ENCODE results near the gene BSG. TPM values are rescaled to one million over a fixed set of nuclear protein-coding genes. Genes with fewer than 3 reads are reported as not detected.
A peak's percentile ranks its signal among the peaks of the same experiment; 100 is the strongest.

Gene BSG
- total RNA-seq, 1 donor from 2014 or later: 816 TPM

GRCh38 chr19:532561-533363 is 39.6 kb upstream of the BSG start:
- no peaks in the 10 kb centered on the region for H3K36me3 Mint-ChIP-seq (ENCODE audit: unreplicated experiment)
- no peak for DNase-seq (ENCODE audit: extremely low spot score, unreplicated experiment)
- H3K27me3 Mint-ChIP-seq (ENCODE audit: unreplicated experiment): no peaks in the 10 kb centered on the region
- peak; percentile 62 for TF ChIP-seq CTCF (IDR thresholded peaks at IDR 0.05)
- peaks cover 22% of the 10 kb centered on the region for H3K4me1 Mint-ChIP-seq (ENCODE audit: unreplicated experiment)
- H3K9me3 Mint-ChIP-seq (ENCODE audit: unreplicated experiment): no peaks in the 10 kb centered on the region
- H3K27ac Mint-ChIP-seq (ENCODE audit: unreplicated experiment): peak overlapping the region; percentile 97
- peak overlapping the region; percentile 88 for H3K4me3 Mint-ChIP-seq (ENCODE audit: unreplicated experiment)

- Mint-ChIP-seq H3K36me3 (ENCODE audit: unreplicated experiment) (peaks cover 4% of the 10 kb centered on the region), H3K27ac (ENCODE audit: unreplicated experiment) (peak overlapping the region; percentile 97), H3K4me1 (ENCODE audit: unreplicated experiment) (peaks cover 22% of the 10 kb centered on the region), H3K9me3 (ENCODE audit: unreplicated experiment) (no peaks in the 10 kb centered on the region), H3K27me3 (ENCODE audit: unreplicated experiment) (no peaks in the 10 kb centered on the region), H3K4me3 (ENCODE audit: unreplicated experiment) (peak overlapping the region; percentile 88)
- no peak for DNase-seq (ENCODE audit: extremely low spot score, unreplicated experiment)
- no peak for TF ChIP-seq CTCF (IDR thresholded peaks at IDR 0.05)
These were observed 38.9 kb upstream of the BSG start for GRCh38 chr19:533364-534058.

- Mint-ChIP-seq H3K27ac (ENCODE audit: unreplicated experiment) (peak overlapping the region; percentile 97), H3K27me3 (ENCODE audit: unreplicated experiment) (no peaks in the 10 kb centered on the region), H3K4me1 (ENCODE audit: unreplicated experiment) (peaks cover 22% of the 10 kb centered on the region), H3K36me3 (ENCODE audit: unreplicated experiment) (peaks cover 8% of the 10 kb centered on the region), H3K9me3 (ENCODE audit: unreplicated experiment) (no peaks in the 10 kb centered on the region), H3K4me3 (ENCODE audit: unreplicated experiment) (peak overlapping the region; percentile 88)
- no peak for TF ChIP-seq CTCF (IDR thresholded peaks at IDR 0.05)
- no peak for DNase-seq (ENCODE audit: extremely low spot score, unreplicated experiment)
These were observed 38.3 kb upstream of the BSG start for GRCh38 chr19:534088-534487.

- no peak overlapping the region for H3K4me3 Mint-ChIP-seq (ENCODE audit: unreplicated experiment)
- no peaks in the 10 kb centered on the region for H3K9me3 Mint-ChIP-seq (ENCODE audit: unreplicated experiment)
- no peak for TF ChIP-seq CTCF (IDR thresholded peaks at IDR 0.05)
- H3K4me1 Mint-ChIP-seq (ENCODE audit: unreplicated experiment): peaks cover 22% of the 10 kb centered on the region
- H3K27ac Mint-ChIP-seq (ENCODE audit: unreplicated experiment): peak overlapping the region; percentile 54
- DNase-seq (ENCODE audit: extremely low spot score, unreplicated experiment): no peak
- H3K27me3 Mint-ChIP-seq (ENCODE audit: unreplicated experiment): no peaks in the 10 kb centered on the region
- peaks cover 8% of the 10 kb centered on the region for H3K36me3 Mint-ChIP-seq (ENCODE audit: unreplicated experiment)
These were observed 37.2 kb upstream of the BSG start for GRCh38 chr19:535017-535835.
